HepG2 (cell line): ENCODE data around the gene PNPLA8. TPM values are rescaled to one million over a fixed set of nuclear protein-coding genes. Genes with fewer than 3 reads are reported as not detected.

Experiments
- FOSL2 ChIP-seq: sonication (generic); formaldehyde crosslinking; IDR thresholded peaks from 2 replicates; pipeline ENCODE4 v1.4.0; 2020; ENCODE audit warnings: missing genetic modification reagents
- HOXA9 ChIP-seq: sonication (generic); formaldehyde crosslinking; IDR thresholded peaks from 2 replicates; pipeline ENCODE4 v1.8.1; 2022; ENCODE audit warnings: missing genetic modification reagents, mild to moderate bottlenecking, moderate library complexity, borderline replicate concordance
- ZBTB1 ChIP-seq: sonication (generic); formaldehyde crosslinking; IDR thresholded peaks from 2 replicates; pipeline ENCODE4 v1.4.0; 2020; ENCODE audit warnings: missing genetic modification reagents, borderline replicate concordance
- ZNF354B ChIP-seq: sonication (generic); formaldehyde crosslinking; IDR thresholded peaks from 2 replicates; pipeline ENCODE4 v1.8.0; 2022; ENCODE audit warnings: mild to moderate bottlenecking, missing genetic modification reagents
- ZNF441 ChIP-seq: sonication (generic); formaldehyde crosslinking; IDR thresholded peaks from 2 replicates; pipeline ENCODE4 v1.7.0; 2021; ENCODE audit warnings: missing genetic modification reagents, borderline replicate concordance
- ZNF552 ChIP-seq: sonication (generic); formaldehyde crosslinking; IDR thresholded peaks from 2 replicates; pipeline ENCODE4 v1.9.0; 2022; ENCODE audit warnings: missing genetic modification reagents, mild to moderate bottlenecking, borderline replicate concordance
- polyA plus RNA-seq, 8 experiments: library from polyadenylated mRNA; depleted of rRNA in 3 of 8; stranded (reverse) in 7 of 8; unstranded in 1 of 8; fragments of >200 nt; fragmentation: Illumina TruSeq in 4 of 8; extraction: Trizol in 4 of 8; gene quantifications; 2 replicates each; pipeline versions ENCODE4 v1.2.1 to v1.2.3, GENCODE V29; 2011 to 2016; ENCODE audit warnings: low read depth in 4 of 8, missing spikeins in 1 of 8, mixed read lengths in 1 of 8; ENCODE audit not compliant: insufficient read depth in 1 of 8
- total RNA-seq, 5 experiments: library from RNA; depleted of rRNA; stranded (reverse); fragments of >200 nt; fragmentation: Illumina TruSeq; extraction: Trizol; gene quantifications; 2 replicates each; pipeline ENCODE4 v1.2.3, GENCODE V29; 2016; ENCODE audit warnings: low read depth in 1 of 5
- TF ChIP-seq, protein P1 (sequence below): sonication (generic); formaldehyde crosslinking; IDR thresholded peaks from 2 replicates; pipeline ENCODE4 v1.4.0; 2020; ENCODE audit warnings: missing genetic modification reagents
- TF ChIP-seq, protein P2 (sequence below): sonication (generic); formaldehyde crosslinking; IDR thresholded peaks from 2 replicates; pipeline ENCODE4 v1.8.1; 2022; ENCODE audit warnings: mild to moderate bottlenecking, missing genetic modification reagents
- TF ChIP-seq, protein P3 (sequence below): sonication (generic); formaldehyde crosslinking; IDR thresholded peaks from 2 replicates; pipeline ENCODE4 v1.4.0; 2020; ENCODE audit warnings: mild to moderate bottlenecking, missing genetic modification reagents

Gene PNPLA8
- total and polyA plus RNA-seq, 2 of the 13 experiments (the other 11 are each of a cell fraction or from before 2014, with no cell fraction given): 6.3 to 11.4 TPM

DNA sequence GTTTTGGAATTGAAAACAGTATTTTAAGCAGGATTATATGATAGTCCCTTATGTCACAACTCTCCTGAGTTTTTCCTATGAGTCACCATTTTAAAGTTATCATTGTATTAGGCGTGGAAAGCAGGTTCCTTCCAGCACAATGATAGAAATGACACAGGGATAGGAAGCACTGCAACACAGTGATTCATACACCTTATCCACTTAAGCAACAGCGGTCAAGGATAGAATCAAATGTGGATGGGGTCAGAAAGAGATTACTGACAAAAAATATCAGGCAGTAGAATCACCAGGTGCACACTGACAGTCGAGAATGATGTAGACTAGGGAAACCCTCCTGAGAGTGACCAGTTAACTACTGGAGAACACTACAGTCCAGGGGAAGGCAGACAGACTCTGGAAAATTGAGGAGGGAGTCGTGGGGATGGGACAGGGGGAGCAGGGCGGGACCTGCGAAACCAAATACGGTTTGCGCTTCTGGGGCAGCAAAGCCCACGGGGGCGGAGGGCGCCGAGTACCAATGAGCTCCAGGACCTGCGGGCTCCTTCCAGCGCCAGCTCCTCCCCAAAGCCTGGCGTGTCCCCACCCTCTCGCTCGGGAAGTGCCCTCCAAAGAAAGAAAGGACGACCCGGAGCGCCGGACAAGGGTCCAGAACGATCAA is 479 bp downstream of the PNPLA8 start (continued):
- TF ChIP-seq, protein P1, sequence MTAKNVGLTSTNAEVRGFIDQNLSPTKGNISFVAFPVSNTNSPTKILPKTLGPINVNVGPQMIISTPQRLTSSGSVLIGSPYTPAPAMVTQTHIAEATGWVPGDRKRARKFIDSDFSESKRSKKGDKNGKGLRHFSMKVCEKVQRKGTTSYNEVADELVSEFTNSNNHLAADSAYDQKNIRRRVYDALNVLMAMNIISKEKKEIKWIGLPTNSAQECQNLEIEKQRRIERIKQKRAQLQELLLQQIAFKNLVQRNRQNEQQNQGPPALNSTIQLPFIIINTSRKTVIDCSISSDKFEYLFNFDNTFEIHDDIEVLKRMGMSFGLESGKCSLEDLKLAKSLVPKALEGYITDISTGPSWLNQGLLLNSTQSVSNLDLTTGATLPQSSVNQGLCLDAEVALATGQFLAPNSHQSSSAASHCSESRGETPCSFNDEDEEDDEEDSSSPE (CRISPR knock-in tag): no peak
- TF ChIP-seq, protein P2, sequence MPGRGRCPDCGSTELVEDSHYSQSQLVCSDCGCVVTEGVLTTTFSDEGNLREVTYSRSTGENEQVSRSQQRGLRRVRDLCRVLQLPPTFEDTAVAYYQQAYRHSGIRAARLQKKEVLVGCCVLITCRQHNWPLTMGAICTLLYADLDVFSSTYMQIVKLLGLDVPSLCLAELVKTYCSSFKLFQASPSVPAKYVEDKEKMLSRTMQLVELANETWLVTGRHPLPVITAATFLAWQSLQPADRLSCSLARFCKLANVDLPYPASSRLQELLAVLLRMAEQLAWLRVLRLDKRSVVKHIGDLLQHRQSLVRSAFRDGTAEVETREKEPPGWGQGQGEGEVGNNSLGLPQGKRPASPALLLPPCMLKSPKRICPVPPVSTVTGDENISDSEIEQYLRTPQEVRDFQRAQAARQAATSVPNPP (CRISPR knock-in tag): no peak
- TF ChIP-seq HOXA9 (no peak), ZNF441 (CRISPR knock-in tag) (peak; percentile 16; the same call in 1 of the 2 replicates), ZBTB1 (CRISPR knock-in tag) (no peak), ZNF354B (CRISPR knock-in tag) (no peak), FOSL2 (peak; percentile 32; the same call in 1 of the 2 replicates), ZNF552 (CRISPR knock-in tag) (no peak)
- TF ChIP-seq, protein P3, sequence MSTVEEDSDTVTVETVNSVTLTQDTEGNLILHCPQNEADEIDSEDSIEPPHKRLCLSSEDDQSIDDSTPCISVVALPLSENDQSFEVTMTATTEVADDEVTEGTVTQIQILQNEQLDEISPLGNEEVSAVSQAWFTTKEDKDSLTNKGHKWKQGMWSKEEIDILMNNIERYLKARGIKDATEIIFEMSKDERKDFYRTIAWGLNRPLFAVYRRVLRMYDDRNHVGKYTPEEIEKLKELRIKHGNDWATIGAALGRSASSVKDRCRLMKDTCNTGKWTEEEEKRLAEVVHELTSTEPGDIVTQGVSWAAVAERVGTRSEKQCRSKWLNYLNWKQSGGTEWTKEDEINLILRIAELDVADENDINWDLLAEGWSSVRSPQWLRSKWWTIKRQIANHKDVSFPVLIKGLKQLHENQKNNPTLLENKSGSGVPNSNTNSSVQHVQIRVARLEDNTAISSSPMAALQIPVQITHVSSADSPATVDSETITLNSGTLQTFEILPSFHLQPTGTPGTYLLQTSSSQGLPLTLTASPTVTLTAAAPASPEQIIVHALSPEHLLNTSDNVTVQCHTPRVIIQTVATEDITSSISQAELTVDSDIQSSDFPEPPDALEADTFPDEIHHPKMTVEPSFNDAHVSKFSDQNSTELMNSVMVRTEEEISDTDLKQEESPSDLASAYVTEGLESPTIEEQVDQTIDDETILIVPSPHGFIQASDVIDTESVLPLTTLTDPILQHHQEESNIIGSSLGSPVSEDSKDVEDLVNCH (CRISPR knock-in tag): no peak
